ENCODE data around the gene GRAPL.
"Not testable (repeated sequence)": the region's sequence is repeated elsewhere in the genome, so short reads cannot be mapped to it uniquely, and the experiment has no call there.

- TF ChIP-seq, protein P1, sequence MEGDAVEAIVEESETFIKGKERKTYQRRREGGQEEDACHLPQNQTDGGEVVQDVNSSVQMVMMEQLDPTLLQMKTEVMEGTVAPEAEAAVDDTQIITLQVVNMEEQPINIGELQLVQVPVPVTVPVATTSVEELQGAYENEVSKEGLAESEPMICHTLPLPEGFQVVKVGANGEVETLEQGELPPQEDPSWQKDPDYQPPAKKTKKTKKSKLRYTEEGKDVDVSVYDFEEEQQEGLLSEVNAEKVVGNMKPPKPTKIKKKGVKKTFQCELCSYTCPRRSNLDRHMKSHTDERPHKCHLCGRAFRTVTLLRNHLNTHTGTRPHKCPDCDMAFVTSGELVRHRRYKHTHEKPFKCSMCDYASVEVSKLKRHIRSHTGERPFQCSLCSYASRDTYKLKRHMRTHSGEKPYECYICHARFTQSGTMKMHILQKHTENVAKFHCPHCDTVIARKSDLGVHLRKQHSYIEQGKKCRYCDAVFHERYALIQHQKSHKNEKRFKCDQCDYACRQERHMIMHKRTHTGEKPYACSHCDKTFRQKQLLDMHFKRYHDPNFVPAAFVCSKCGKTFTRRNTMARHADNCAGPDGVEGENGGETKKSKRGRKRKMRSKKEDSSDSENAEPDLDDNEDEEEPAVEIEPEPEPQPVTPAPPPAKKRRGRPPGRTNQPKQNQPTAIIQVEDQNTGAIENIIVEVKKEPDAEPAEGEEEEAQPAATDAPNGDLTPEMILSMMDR (IDR thresholded peaks at IDR 0.05), result not testable (repeated sequence)
- not testable (repeated sequence) for TF ChIP-seq POLR2AphosphoS5, POLR2A, EP300 (IDR thresholded peaks at IDR 0.05)
These were observed 16.9 kb upstream of the GRAPL start for GRCh38 chr17:19110189-19111097.
